DMS79 treated with DMSO at 0.1 percent for 48 hours (cell line): ENCODE results near the gene SPACDR.
"Not testable (repeated sequence)": the region's sequence is repeated elsewhere in the genome, so short reads cannot be mapped to it uniquely, and the experiment has no call there.

Experiments used
- DNase-seq: peaks from one replicate; lab custom pipeline; 2025; lab: John Stamatoyannopoulos, UW

The SPACDR gene

DNA sequence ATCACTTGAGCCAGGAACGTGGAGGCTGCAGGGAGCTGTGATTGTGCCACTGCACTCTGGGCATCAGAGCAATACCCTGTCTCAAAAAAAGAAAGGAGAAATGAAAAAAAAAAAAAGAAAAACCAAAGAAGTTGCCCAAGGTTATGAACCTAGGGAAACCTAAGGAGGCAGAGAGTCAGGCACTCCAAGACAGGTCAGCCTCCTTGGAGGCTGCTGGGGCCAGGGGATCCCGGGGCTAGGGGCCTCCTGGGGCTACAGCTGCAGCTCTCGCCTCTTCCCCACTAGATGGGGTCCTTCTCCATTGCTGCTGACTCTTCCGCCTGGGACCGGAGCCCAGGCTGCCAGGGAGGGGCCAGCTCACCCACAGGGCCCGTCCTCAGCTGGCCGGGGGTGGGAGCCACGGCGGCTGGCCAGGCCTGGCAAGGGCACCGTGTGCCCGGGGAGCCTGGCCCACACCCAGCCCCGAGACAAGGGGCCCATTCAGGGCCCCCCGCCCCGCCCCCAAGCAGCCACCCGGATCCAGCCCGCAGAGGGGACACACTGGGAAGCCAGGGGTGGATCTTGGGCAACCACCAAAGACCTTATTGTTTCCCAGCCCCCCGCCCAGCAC lies 1.7 kb upstream of the SPACDR start:
- peak; percentile 27 for DNase-seq

DNA sequence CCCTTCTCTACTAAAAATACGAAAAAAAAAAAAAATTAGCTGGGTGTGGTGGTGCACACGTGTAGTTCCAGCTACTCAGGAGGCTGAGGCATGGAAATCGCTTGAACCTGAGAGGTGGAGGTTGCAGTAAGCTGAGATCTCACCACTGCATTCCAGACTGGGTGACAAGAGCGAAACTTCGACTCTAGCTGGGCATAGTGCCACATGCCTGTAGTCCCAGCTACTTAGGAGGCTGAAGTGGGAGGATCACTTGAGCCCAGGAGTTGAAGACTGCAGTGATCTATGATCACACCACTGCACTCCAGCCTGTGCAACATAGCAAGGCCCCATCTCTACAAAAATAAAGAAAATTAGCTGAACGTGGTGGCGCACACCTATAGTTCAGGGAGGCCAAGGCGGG lies 1.2 kb upstream of the SPACDR start:
- DNase-seq = no peak

DNA sequence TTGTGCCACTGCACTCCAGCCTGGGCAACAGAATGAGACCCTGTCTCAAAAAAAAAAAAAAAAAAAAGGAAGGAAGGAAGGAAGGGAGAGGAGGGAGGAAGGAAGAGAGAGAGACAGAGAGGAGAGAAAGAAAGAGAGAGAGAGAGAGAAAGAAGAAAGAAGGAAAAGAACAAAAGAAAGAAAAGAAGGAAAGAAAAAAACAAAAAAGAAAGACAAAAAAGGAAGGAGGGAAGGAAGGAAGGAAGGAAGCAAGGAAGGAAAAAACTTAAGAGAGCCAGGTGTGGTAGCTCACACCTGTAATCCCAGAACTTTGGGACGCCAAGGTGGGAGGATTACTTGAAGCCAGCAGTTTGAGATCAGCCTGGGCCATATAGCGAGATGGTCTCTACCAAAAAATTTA lies 731 bp upstream of the SPACDR start:
- no peak for DNase-seq

DNA sequence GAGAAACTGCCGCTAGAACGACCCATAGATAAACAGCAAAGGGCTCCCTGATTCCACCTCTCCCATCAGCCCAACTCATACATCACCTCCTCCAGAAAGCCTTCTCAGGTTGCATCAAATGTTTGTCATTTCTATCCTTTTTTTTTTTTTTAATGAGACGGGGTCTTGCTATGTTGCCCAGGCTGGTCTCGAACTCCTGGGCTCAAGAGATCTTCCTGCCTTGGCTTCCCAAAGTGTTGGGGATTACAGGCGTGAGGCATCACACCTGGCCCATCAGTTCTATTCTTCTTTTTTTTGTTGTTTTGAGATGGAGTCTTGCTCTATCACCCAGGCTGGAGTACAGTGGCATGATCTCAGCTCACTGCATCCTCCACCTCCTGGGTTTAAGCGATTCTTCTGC lies 7.0 kb downstream of the SPACDR start:
- DNase-seq = no peak

DNA sequence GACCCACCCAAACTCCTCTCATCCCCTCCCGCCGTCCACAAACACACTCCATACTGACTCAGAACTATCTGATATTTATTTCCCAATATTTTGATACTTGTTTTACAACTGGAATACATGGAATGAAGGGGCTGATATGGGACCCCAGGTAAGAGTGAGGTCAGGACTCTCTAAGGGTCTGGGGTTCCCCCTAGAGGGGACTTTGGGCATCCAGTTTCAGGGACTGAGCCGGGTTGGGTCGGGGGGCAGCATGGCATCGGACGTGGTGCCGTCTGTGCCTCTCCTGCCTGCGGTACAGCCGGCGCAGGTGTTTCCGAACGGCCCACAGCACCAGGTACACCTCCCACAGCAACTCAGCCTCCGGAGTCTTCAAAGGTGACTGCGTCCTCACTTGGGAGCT lies 7.5 kb downstream of the SPACDR start:
- no peak for DNase-seq

DNA sequence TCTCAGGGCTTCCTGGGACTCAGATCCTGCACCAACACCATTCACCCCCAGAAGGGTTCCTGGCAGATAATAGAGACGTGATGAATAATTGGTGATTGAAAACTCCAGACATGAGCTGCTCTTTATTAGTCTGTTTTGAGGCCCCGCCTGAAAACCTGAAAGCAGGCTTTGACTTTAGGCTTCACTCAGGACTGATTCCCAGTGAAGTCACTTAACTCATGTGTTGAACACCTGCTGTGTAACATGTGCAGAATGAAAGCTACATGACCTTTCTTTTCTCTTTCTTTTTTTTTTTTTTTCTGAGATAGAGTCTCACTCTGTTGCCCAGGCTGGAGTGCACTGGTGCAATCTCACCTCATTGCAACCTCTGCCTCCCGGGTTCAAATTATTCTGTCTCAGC lies 8.9 kb downstream of the SPACDR start:
- DNase-seq = no peak

DNA sequence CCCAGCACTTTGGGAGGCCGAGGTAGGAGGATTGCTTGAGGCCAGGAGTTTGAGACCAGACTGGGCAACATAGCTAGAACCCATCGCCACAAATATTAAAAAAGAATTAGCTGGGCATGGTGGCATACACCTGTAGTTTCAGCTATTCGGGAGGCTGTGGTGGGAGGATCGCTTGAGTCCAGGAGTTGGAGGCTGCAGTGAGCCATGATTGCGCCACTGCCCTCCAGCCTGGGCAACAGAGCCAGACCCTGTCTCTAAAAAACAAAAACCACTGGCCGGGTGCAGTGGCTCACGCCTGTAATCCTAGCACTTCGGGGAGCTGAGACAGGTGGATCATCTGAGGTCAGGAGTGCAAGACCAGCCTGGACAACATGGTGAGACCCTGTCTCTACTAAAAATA lies 10.2 kb downstream of the SPACDR start:
- not testable (repeated sequence) for DNase-seq

DNA sequence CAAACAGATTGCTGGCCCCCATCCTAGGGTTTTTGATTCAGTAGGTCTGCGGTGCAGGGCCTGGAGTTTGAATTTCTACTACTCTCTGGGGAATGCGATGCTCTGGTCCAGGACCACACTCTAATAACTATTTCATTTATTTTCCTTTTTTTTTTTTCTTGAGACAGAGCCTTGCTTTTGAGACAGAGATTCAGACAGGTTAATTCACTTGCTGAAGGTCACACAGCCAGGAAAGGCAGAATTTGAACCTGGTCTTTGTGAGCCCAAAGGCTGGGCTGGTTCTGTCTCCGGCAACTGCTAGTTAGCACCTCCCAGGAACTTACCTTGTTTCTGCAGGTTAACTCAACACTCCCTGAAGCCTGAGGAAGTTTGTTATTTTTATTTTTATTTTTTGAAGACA lies 11.5 kb downstream of the SPACDR start:
- DNase-seq = no peak

DNA sequence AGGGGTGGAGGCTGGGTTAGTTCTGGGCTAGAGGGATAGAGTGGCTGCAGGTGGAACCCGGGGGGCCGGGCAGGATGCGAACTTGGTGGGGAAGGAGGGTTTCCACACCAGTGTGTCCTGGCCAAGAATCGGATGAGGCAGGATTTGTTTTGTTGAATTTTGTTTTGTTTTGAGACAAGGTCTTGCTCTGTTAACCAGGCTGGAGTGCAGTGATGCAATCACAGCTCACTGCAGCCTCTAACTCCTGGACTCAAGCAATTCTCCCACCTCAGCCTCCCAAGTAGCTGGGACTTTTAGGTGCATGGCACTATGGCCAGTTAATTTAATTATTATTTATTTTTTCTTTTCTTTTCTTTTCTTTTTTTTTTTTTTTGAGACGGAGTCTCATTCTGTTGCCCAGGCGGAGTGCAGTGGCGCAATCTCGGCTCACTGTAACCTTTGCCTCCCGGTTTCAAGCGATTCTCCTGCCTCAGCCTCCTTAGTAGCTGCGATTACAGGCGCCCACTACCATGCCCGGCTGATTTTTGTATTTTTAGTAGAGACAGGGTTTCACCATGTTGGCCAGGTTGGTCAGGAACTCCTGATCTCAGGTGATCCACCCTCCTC lies 14.8 kb downstream of the SPACDR start:
- DNase-seq = no peak

DNA sequence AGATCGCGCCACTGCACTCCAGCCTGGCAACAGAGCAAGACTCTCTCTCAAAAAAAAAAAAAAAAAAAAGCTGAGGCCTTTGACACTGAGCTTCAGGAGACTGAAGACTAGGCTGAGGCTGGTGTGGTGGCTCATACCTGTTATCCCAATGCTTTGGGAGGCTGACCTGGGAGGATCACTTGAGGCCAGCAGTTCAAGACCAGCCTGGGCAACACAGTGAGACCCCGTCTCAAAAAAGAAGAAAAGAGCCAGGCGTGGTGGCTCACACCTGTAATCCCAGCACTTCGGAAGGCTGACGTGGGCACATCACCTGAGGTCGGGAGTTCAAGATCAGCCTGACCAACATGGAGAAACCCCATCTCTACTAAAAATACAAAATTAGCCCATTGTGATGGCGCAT lies 16.7 kb downstream of the SPACDR start:
- DNase-seq = not testable (repeated sequence)

DNA sequence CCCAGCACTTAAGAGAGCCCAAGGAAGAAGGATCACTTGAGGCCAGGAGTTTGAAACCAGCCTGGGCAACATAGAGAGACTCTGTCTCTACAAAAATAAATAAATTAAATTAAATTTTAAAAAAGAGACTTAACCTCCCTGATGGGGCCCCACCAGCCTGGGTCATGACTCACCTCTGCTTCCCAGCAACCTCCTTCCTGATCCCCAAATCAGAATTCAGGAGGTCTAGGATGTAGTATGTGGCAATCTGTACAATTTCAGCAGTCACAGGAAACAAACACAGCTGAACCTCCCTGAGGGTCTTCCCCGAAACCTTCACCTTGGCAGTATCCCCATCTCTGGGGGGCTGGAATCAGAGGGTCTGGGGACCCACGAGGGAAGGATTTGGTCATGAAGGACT lies 18.0 kb downstream of the SPACDR start:
- no peak for DNase-seq

DNA sequence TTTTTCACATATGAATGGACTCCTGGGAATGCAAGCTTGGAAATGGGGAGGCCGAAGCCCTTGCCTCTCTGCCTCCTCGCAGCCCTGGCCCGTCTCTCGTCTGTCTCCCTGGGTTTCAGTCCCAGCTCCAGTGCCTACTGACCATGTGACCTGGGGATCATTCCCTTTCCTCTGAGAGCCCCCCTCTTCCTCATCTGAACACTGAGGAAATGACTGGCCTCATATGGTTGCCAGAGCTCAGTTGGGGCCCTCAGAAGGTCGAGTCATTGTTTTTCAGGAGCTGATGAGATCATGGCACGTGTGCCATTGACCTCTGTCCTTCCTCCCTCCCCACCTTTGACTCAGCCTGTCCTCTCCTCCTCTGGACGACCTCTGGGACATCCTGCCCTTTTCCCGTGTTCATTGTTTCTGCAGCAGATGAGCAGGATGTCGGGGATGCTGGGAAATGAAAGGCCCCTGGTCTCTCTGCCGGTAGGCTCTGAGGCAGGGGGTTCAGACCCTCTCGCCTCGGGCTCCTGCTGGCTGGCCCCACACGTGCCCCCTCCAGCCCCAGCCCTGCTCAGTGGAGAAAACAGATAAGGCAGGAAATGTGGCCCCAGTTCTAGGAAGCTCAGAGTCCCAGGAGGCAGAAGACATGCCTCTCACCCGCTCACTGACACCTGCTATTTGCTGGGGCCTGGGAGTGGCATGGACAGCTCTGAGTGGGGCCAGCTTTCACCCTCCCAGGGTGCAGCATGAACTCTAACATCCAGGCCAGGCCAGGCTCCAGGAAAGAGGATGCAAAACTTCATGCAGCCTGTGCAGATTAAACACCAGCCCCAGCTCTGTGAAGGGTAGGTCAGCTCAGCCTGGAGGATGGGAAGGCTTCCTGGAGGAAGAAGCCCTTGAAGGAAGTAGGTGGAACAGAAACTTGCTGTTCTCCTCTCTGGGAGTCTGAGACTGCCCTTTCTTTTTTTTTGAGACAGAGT lies 19.5 kb downstream of the SPACDR start:
- no peak for DNase-seq

DNA sequence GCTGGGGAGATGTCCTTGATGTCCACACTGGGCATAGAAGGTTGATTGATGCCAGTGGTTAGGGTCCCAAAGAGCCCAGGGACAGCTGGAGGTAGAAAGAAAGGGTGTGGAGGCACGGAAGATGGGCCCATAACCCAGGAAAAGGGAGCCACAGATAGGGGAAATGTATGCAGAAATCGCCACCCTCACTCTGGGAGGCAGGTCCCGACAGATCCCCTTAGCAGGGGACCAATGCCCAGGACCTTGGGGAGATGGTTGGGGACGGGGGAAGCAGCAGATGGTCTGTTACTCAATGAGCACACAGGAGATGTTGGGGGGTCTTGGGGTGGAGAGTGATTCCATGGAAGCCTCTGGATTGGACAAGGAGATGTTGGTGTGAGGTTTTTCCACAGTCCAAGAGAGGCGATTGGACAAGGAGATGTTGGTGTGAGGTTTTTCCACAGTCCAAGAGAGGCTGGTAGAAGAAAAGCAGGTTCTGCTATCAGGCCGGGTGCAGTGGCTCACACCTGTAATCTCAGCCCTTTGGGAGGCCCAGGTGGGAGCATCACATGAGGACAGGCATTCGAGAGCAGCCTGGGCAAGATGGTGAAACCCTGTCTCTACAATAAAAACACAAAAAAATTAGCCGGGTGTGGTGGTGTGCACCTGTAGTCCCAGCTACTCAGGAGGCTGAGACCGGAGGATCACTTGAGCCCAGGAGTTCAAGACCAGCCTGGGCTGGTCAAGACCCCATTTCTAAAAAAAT lies 20.8 kb downstream of the SPACDR start:
- no peak for DNase-seq

DNA sequence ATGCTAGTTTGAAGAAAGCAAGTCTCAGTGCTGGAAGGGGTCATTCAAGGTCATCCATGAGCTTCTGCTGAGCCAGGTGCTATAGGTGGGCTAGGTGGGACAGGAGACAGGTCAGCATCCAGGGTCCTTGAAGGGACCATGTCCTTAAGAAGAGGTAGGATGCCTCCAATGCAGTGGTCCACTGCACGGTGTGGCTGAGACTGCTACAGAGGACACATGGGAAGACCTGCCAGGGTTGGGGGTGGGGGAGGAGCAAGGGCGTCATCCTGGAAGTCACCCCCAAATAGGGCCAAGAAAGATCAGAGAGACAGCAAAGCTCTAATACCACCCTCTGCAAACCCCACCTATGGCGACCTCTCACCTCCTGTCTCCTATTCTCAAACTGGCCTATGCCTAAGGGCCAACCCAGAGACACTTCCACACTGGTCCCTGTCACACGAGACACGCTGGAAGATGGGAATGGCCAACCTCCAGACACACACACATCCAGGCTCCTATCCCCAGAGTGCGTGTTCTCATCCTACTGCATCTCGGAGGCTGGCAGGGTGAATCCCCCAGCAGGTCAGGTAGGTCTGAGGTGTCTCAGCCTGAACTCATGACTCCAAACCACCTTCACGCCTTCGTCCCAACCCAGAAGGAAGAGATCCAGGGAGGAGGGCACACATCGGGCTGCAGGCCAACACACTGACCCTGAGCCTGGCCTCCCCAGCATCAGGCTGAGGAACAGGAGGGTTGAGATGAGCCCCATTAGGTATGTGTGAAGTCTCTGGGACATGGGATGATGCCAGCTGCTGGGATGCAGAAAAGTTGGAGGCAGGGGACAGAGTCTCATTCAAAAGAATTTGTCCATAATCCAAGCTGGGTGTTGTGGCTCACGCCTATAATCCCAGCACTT lies 22.2 kb downstream of the SPACDR start:
- no peak for DNase-seq

DNA sequence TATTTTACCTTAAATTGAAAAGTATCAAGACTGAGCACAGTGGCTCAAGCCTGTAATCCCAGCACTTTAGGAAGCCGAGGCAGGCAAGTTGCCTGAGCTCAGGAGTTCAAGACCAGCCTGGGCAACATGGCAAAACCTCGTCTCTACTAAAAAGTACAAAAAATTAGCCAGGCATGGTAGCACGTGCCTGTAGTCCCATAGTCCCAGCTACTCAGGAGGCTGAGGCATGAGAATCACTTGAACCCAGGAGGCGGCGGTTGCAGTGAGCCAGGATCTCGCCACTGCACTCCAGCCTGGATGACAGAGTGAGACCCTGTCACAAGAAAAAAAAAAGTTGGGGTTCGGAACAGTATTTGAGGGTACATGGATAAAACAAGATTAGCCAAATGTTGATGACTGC lies 24.8 kb downstream of the SPACDR start:
- not testable (repeated sequence) for DNase-seq

DNA sequence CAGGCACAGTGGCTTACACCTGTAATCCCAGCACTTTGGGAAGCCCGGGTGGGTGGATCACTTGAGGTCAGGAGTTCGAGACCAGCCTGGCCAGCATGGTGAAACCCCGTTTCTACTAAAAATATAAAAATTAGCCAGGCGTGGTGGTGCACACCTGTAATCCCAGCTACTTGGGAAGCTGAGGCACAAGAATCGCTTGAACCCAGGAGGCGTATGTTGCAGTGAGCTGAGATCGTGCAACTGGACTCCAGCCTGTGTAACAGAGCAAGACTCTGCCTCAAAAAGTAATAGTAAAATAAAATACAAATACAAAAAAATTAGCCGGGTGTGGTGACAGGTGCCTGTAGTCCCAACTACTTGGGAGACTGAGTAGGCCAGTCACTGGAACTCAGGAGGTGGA lies 25.3 kb downstream of the SPACDR start:
- DNase-seq = not testable (repeated sequence)

DNA sequence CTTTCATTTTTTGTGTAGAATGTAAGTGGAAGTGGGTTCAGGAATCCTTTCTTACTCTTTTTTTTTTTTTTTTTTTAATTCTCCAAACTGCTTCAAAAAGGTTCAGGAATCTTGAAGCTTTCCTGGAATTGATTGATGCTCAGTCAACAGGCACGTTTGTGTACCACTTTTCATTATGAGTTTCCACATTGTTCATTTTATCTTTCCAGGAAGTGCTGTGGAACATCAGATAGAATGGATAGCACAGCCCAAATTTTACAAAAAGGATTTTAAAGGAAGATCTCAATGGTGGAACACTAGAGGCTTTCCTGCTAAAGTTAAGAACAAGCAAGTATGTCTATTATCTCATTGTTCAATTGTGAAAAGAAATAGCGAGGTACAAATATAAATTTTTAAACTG lies 25.9 kb downstream of the SPACDR start:
- no peak for DNase-seq

DNA sequence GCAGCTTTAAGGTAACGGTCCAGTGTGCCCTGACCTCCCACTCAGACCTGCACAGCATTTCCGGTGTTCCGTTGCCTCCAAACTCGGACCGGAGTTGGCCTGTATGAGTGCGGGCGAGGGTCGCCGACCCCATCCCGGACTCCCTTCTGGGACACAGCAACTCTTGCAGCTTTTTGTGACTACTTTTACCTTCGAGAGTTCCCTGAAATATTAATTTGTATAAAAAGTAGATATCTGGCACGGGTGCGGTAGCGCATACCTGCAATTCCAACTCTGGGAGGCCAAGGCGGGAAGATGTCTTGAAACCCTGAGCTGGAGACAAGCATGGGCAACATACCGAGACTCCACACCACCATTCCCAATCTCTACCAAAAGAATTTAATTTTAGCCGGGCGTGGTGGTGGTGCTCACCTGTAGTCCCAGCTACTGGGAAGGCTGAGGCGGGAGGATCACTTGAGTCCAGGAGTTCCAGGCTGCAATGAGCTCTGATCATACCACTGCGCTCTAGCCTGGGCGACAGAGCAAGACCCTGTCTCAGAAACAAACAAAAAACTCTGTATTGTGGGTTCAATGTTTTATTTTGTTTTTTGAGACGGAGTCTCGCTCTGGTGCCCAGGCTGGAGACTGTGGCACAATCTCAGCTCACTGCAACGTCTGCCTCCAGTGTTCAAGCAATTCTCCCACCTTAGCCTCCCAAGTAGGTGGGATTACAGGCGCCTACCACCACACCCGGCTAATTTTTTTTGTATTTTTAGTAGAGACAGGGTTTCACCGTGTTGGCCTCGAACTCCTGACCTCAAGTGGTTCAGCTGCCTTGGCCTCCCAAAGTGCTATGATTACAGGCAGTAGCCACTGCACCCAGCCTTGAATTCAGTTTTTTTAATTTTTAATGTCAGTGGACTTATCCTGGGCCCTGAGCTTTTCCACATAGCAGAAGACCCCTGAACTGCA lies 26.6 kb downstream of the SPACDR start:
- no peak for DNase-seq

DNA sequence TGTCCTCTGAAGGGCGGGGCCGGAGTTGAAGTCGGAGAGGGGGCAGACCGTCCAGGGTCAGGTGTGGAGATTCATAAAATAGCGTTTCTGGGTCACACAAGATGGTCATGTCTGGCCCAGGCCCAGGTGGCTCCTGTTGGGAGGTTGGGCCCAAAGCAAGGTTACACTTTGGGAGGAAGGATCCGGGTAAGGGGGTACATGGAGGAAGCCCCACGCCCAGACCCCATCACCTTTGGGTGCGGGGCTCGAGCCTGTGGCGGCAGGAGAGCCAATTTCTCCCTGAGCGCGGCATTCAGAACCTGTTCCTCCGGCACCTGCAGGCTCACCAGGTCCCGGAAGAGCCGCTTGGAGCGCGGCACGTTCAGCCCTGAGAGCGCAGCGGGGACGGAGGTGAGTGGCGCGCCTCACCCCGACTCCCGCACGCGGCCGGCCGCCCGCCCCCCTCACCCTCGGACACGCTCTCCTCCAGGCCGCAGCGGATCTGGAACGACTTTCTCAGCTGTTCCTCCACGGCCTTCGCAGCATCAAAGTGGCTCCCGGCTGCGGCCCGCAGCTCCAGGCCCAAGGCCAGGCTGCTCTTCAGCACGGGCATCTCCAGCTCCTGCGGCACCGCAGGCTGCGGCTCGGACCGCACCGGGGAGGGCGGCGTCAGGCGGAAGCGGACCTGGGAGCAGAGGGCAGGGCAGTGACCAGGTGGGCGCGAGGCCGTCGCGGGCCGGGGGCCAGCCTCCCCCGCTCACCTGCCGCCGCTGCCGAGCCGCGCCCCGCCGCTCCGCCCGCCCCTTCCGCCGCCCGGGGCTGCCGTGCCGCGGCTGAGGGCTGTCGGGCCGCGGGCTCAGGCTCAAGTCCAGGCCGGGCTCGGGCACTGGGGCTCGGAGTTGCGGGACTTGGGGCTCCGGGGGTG lies 28.4 kb downstream of the SPACDR start:
- DNase-seq = no peak
